GM19324 (cell line): ENCODE measurements around the gene NAALADL2.
"Not testable (repeated sequence)": the region's sequence is repeated elsewhere in the genome, so short reads cannot be mapped to it uniquely, and the experiment has no call there.

Source experiments
- ATAC-seq: cut with Tn5 transposase; IDR thresholded peaks from one replicate; pipeline ENCODE4 v1.9.1; 2021; ENCODE audit warnings: mild to moderate bottlenecking, moderate library complexity; ENCODE audit not compliant: unreplicated experiment, low FRiP score

The NAALADL2 gene

GRCh38 chr3:175246234-175246633 is 387.1 kb downstream of the NAALADL2 start:
- ATAC-seq: no peak

GRCh38 chr3:175246766-175247165 is 387.6 kb downstream of the NAALADL2 start:
- no peak for ATAC-seq

GRCh38 chr3:175247629-175248028 is 388.5 kb downstream of the NAALADL2 start:
- ATAC-seq: no peak

GRCh38 chr3:175248832-175249231 is 389.7 kb downstream of the NAALADL2 start:
- no peak for ATAC-seq

GRCh38 chr3:175255698-175256097 is 396.6 kb downstream of the NAALADL2 start:
- no peak for ATAC-seq

- ATAC-seq: no peak
These were observed 398.0 kb downstream of the NAALADL2 start for GRCh38 chr3:175257123-175257522.

DNA sequence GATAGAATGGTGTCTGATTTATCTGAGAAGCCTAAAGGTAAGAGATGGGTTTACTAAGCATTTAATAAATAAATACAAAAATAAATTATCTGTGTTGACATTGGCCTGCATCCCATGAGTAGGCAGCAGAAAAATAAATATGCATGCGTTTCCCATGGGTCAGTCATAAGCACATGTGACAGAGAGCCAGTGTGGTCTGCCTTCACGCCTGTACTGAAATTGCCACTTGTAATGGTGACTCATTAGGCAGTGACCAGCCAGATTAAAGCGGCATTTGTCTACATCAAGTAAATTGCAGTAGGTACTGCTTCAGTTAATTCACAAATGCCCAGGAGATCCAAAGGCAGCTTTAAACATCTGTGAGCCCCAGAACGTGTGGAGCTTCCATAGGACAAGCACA is 399.6 kb downstream of the NAALADL2 start:
- ATAC-seq: no peak

GRCh38 chr3:175260145-175260794 is 401.1 kb downstream of the NAALADL2 start:
- no peak for ATAC-seq

- ATAC-seq: no peak
These were observed 407.3 kb downstream of the NAALADL2 start for GRCh38 chr3:175266478-175266877.

GRCh38 chr3:175267121-175267531 is 408.0 kb downstream of the NAALADL2 start:
- no peak for ATAC-seq

DNA sequence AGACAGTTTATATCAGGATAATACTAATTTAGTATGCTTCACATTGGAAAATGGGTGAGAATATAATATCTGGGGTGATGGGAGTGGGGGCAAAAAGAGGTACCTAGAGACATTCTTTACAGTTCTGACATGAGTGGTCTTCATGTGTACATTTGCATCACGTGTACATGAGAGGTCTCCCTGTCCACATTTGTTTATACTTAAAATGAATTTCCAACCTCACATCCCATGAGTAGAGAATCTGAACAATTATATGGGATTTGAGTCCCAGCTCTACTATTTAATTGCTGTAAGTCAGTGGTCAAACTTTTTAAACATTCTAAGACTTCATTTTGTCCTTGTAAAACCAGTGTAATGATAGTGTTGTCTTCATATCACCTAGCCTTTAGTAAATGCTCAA is 408.4 kb downstream of the NAALADL2 start:
- no peak for ATAC-seq

DNA sequence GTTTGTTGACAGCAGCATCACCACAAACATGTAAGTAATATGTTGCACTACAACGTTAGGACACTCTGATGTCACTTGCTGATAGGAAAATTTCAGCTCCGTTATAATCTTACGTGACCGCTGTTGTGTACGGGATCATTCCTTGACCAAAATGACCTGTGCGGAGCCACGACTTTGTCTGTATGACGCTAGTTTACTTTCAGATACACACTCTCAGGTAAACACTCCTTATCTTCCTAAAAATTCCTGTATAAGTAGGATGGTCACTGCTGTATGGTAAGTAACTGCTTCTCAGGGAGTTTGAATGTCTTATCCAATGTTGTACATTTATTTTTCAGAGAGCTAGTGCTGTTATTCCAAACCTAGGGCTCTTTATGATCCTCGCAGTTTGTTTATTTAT is 410.3 kb downstream of the NAALADL2 start:
- ATAC-seq: no peak

GRCh38 chr3:175270198-175270837 is 411.2 kb downstream of the NAALADL2 start:
- no peak for ATAC-seq

DNA sequence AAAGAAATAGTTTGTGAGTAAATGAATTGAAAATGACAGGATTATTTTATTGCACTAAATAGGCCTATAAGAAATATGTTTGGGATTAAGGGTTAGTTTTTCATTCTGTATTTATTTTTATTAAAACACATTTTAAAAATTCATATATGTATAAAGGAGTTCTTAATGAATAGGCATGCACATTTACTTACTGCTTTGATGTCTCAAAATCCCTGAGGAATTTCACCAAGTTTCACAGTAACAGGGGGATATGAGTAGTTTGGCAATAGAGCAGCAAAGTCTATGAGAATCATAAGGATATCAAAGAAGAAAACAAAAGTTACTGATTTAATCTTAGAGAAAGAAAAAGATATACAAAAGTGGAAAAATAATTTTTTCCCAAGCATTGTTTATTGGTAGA is 411.7 kb downstream of the NAALADL2 start:
- no peak for ATAC-seq

GRCh38 chr3:175271465-175271864 is 412.3 kb downstream of the NAALADL2 start:
- not testable (repeated sequence) for ATAC-seq

DNA sequence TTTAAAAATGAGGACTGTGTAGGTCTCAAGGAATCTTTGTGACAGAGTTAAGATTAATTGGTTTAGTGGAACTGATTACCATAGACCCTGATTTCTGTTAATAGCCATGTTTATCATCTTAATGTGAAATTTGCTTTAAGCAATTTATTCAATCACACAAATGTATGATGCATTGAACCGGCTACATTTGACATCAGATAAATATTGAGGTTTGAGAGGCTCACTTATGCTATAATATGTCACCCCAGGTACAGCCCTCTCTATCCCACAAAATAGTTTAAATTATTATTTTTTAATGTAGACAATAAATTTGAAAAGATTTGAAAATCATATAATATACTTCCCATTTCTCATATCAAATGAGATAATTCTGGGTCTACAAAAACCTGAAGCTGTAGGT is 413.3 kb downstream of the NAALADL2 start:
- no peak for ATAC-seq

- no peak for ATAC-seq
These were observed 414.4 kb downstream of the NAALADL2 start for GRCh38 chr3:175273573-175273972.

GRCh38 chr3:175274056-175274455 is 414.9 kb downstream of the NAALADL2 start:
- ATAC-seq: no peak

GRCh38 chr3:175274474-175275218 is 415.5 kb downstream of the NAALADL2 start:
- ATAC-seq: no peak

DNA sequence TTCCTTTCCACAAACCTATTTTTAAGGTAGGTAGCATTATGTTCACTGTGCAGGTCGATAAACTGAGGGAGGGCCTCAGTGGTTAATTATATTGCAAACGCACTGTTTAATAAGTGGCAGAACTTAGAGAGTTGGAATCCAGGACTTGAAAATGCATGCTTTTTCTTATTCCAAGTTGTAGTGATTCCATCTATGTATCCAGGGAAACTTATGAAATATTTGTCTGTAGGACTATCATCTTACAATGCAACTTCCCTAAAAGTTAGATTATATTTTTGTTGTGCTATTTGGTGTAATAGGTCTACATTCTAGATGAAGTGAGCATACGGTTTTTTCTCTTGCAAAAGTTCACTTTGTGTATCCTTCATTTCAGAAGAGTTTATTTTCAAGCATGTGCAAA is 419.5 kb downstream of the NAALADL2 start:
- ATAC-seq: no peak

GRCh38 chr3:175279457-175279856 is 420.3 kb downstream of the NAALADL2 start:
- ATAC-seq: no peak

DNA sequence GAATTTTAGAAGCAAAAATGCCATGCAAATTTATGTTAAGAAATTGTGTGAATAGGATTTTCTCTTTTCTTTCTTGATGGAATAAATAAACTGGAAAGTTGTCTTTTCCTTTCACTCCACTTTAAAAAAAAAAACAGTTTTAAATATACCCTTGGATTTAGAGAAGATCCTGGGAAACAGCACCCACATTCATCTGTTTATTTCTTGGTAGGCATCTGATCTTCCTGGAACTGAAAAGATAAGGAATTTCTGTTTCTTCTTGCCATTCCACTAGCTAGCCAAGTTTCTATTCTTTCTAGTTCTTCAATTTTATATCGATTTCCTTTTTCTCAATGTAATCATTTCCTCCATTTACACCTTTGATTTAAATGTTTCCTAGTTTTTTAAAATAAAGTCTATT is 420.8 kb downstream of the NAALADL2 start:
- ATAC-seq: no peak
